GM12873 (cell line): ENCODE data around the gene LAMA2.

Source experiments
- TF ChIP-seq, protein P1 (sequence below): IDR thresholded peaks from 2 replicates; pipeline ENCODE4 v1.5.1; 2012; ENCODE audit warnings: low read depth, mild to moderate bottlenecking, moderate library complexity, low read length, control low read depth; ENCODE audit not compliant: insufficient read depth; ENCODE audit errors: missing control alignments

The LAMA2 gene

DNA sequence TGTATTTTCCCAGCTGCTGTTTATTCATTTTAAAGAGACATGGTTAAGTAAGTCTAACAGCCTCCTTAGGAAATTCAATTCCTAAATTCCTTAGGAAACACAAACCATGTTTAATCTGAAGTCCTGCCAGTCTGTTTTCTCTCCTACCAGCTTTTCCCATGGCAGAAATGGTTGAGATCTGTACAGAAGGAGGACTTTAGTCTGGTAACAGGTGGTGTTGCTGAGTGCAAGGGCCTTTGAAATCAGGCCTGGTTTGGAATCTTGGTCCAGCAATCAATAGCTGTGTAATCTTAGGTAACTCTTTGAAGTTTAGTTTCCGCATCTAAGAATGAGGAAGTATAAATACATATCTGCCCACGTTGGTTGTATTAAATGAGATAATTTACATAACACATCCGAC, 232.5 kb downstream of the LAMA2 start:
- TF ChIP-seq, protein P1, sequence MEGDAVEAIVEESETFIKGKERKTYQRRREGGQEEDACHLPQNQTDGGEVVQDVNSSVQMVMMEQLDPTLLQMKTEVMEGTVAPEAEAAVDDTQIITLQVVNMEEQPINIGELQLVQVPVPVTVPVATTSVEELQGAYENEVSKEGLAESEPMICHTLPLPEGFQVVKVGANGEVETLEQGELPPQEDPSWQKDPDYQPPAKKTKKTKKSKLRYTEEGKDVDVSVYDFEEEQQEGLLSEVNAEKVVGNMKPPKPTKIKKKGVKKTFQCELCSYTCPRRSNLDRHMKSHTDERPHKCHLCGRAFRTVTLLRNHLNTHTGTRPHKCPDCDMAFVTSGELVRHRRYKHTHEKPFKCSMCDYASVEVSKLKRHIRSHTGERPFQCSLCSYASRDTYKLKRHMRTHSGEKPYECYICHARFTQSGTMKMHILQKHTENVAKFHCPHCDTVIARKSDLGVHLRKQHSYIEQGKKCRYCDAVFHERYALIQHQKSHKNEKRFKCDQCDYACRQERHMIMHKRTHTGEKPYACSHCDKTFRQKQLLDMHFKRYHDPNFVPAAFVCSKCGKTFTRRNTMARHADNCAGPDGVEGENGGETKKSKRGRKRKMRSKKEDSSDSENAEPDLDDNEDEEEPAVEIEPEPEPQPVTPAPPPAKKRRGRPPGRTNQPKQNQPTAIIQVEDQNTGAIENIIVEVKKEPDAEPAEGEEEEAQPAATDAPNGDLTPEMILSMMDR: no peak

- TF ChIP-seq, protein P1: no peak
These were observed 234.4 kb downstream of the LAMA2 start for GRCh38 chr6:129117355-129117754.

- TF ChIP-seq, protein P1: no peak
These were observed 238.1 kb downstream of the LAMA2 start for GRCh38 chr6:129120856-129121638.

DNA sequence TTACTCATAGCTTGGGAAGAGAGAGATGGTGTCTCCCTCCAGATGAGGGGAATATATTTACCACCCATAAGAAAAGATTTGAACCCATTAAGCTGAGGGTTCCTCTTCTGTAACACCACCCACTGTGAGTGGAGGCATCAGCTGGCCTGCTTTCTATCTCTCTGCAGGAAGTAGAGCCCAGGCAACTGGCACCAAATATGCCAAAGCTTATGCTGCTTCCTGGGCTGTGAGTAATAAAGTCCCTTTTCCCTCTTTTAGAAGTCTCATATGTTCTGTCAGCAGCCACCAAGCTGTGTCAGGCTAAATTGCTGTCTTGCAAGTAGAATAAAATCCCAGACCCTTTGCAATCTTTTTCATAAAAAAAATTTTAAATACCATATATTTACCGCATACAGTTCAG, 241.4 kb downstream of the LAMA2 start:
- TF ChIP-seq, protein P1: no peak

GRCh38 chr6:129130106-129130505, 247.2 kb downstream of the LAMA2 start:
- TF ChIP-seq, protein P1: no peak

GRCh38 chr6:129130959-129131681, 248.2 kb downstream of the LAMA2 start:
- TF ChIP-seq, protein P1: no peak

- TF ChIP-seq, protein P1: no peak
These were observed 250.8 kb downstream of the LAMA2 start for GRCh38 chr6:129133770-129134192.
